ENCODE data around the gene GREB1L. TPM values are rescaled to one million over a fixed set of nuclear protein-coding genes. Genes with fewer than 3 reads are reported as not detected.

The GREB1L gene
- total and polyA plus RNA-seq, 9 of the 15 experiments (the other 6 are each of a cell fraction or from before 2014, with no cell fraction given): 0.03 TPM; not detected in 8

DNA sequence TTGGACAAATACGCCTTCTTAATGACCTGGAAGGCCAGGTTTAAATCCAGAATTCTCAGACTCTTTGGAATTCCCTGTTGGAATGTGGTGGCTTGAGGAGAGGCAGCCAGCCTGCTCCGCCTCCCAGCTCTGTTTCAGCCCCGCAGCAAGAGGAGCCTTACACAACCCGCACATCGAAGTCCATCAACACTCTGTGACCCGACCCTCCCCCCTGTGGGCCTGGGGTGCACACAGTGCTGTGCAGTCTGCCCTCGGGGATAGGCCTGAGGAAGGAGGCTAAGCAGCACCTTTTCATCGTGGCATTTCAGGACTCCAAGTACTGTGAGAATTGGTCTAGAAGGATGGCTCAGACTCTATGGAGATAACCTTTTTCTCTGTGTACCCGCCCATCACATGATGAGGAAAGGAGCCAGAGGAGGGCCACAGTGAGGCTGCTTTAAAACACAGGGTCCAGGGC, 73.7 kb downstream of the GREB1L start (continued):
- TF ChIP-seq, protein P1, sequence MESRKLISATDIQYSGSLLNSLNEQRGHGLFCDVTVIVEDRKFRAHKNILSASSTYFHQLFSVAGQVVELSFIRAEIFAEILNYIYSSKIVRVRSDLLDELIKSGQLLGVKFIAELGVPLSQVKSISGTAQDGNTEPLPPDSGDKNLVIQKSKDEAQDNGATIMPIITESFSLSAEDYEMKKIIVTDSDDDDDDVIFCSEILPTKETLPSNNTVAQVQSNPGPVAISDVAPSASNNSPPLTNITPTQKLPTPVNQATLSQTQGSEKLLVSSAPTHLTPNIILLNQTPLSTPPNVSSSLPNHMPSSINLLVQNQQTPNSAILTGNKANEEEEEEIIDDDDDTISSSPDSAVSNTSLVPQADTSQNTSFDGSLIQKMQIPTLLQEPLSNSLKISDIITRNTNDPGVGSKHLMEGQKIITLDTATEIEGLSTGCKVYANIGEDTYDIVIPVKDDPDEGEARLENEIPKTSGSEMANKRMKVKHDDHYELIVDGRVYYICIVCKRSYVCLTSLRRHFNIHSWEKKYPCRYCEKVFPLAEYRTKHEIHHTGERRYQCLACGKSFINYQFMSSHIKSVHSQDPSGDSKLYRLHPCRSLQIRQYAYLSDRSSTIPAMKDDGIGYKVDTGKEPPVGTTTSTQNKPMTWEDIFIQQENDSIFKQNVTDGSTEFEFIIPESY (CRISPR knock-in tag; IDR thresholded peaks at IDR 0.05): no peak
- TF ChIP-seq, protein P2, sequence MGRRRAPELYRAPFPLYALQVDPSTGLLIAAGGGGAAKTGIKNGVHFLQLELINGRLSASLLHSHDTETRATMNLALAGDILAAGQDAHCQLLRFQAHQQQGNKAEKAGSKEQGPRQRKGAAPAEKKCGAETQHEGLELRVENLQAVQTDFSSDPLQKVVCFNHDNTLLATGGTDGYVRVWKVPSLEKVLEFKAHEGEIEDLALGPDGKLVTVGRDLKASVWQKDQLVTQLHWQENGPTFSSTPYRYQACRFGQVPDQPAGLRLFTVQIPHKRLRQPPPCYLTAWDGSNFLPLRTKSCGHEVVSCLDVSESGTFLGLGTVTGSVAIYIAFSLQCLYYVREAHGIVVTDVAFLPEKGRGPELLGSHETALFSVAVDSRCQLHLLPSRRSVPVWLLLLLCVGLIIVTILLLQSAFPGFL (CRISPR knock-in tag; IDR thresholded peaks at IDR 0.05): no peak
- TF ChIP-seq BRF1 (IDR thresholded peaks at IDR 0.05; ENCODE audit: borderline replicate concordance, extremely low read depth, insufficient read length) (no peak), ZNF766 (CRISPR knock-in tag; conservative IDR thresholded peaks at IDR 0.05) (no peak)

DNA sequence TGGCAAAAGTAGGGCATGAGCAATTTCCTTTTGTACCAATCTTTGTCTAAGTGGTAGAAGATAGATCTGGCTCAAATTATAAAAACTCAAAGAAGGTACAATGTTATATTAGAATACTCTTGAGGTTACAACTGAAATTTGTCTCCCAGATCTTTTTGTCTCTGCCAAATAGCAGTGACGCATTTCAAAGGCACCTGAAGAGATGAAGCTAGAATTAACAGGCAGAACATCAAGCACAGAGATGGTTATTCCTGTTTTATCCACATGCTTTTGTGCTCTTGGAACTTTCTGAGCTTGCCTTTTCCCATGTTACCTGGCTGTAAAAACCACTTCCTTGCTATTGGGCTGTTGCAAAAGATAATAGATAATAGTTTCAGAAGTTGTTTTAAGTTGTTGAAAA, 74.3 kb downstream of the GREB1L start:
- Histone ChIP-seq H3K9me1 (ENCODE audit: control insufficient read depth, insufficient read depth, low read length) (no peaks in the 10 kb centered on the region), H3K4me2 (ENCODE audit: insufficient read depth, low read length) (no peak overlapping the region), H3K27ac (ENCODE audit: extremely low read depth, low read depth, low read length) (no peak overlapping the region), H3K9me3 (replicated peaks; ENCODE audit: control insufficient read depth, insufficient read depth, low read depth, low read length) (no peaks in the 10 kb centered on the region), H3K79me2 (ENCODE audit: control insufficient read depth, insufficient read depth, low read length) (no peaks in the 10 kb centered on the region), H3K36me3 (ENCODE audit: control insufficient read depth, insufficient read depth, low read length) (no peaks in the 10 kb centered on the region), H3K9ac (ENCODE audit: insufficient read depth in 1 of 2, low read depth in 2 of 2, low read length in 2 of 2) (no peak overlapping the region), H2AFZ (ENCODE audit: low read depth, low read length) (no peak overlapping the region), H3K4me3 (no peak overlapping the region), H3K27me3 (ENCODE audit: control insufficient read depth in 2 of 2, insufficient read depth in 2 of 2, low read length in 2 of 2) (peaks cover 0 to 5% of the 10 kb centered on the region in 2 experiments; a peak in 3 of 5 replicates), H4K20me1 (replicated peaks; ENCODE audit: control insufficient read depth, insufficient read depth, low read length) (no peaks in the 10 kb centered on the region; the same call in 1 of the 2 replicates), H3K4me1 (replicated peaks in 1 of 2; ENCODE audit: control insufficient read depth in 2 of 2, insufficient read depth in 2 of 2, low read length in 2 of 2) (no peaks in the 10 kb centered on the region)
- in situ Hi-C loops (cut with MboI): no loop called here
- DNase-seq (ENCODE audit: extremely low read depth in 1 of 4, low spot score in 3 of 4) (no peak), FAIRE-seq (no peak), ATAC-seq (no peak)
- POLR2A ChIA-PET: no interaction called here
- CTCF ChIA-PET (ENCODE audit: low intra/inter-chr PET ratio): no interaction called here
- WGBS (ENCODE audit: insufficient coverage, low coverage, missing lambda C conversion rate): 0% methylated on average over 1 of the region's 1 CpG
- BruUV-seq (replicated peaks): no TSS peak
- intact Hi-C loops (cut with micrococcal nuclease): no loop called here
- TF ChIP-seq SAFB2 (IDR thresholded peaks at IDR 0.05; ENCODE audit: borderline replicate concordance, low read depth, low read length, severe bottlenecking) (no peak), IRF2 (CRISPR knock-in tag; IDR thresholded peaks at IDR 0.05) (no peak), ZNF644 (tag; IDR thresholded peaks at IDR 0.05; ENCODE audit: low read depth) (no peak), CHD1 (IDR thresholded peaks at IDR 0.05; ENCODE audit: low read length) (no peak), ZBTB8A (IDR thresholded peaks at IDR 0.05; ENCODE audit: partially characterized antibody) (no peak), CBX5 (IDR thresholded peaks at IDR 0.05; ENCODE audit: borderline replicate concordance, low read depth) (no peak), MXI1 (IDR thresholded peaks at IDR 0.05; ENCODE audit: low read depth, low read length) (no peak)
- TF ChIP-seq, protein P3, sequence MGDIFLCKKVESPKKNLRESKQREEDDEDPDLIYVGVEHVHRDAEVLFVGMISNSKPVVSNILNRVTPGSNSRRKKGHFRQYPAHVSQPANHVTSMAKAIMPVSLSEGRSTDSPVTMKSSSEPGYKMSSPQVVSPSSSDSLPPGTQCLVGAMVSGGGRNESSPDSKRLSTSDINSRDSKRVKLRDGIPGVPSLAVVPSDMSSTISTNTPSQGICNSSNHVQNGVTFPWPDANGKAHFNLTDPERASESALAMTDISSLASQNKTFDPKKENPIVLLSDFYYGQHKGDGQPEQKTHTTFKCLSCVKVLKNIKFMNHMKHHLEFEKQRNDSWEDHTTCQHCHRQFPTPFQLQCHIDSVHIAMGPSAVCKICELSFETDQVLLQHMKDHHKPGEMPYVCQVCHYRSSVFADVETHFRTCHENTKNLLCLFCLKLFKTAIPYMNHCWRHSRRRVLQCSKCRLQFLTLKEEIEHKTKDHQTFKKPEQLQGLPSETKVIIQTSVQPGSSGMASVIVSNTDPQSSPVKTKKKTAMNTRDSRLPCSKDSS (IDR thresholded peaks at IDR 0.05; ENCODE audit: low read depth, partially characterized antibody): no peak
- TF ChIP-seq, protein P4, sequence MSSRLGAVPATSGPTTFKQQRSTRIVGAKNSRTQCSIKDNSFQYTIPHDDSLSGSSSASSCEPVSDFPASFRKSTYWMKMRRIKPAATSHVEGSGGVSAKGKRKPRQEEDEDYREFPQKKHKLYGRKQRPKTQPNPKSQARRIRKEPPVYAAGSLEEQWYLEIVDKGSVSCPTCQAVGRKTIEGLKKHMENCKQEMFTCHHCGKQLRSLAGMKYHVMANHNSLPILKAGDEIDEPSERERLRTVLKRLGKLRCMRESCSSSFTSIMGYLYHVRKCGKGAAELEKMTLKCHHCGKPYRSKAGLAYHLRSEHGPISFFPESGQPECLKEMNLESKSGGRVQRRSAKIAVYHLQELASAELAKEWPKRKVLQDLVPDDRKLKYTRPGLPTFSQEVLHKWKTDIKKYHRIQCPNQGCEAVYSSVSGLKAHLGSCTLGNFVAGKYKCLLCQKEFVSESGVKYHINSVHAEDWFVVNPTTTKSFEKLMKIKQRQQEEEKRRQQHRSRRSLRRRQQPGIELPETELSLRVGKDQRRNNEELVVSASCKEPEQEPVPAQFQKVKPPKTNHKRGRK (tag; IDR thresholded peaks at IDR 0.05): no peak
- TF ChIP-seq, protein P5, sequence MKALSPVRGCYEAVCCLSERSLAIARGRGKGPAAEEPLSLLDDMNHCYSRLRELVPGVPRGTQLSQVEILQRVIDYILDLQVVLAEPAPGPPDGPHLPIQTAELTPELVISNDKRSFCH (CRISPR knock-in tag; IDR thresholded peaks at IDR 0.05): no peak
- TF ChIP-seq, protein P5 (tag; IDR thresholded peaks at IDR 0.05): no peak
